K562 (cell line): Measurements from ENCODE around the gene PIAS3. TPM values are rescaled to one million over a fixed set of nuclear protein-coding genes. Genes with fewer than 3 reads are reported as not detected.

Experiments
- HNRNPUL1 ChIP-seq: fragments of 200-400 bp; formaldehyde crosslinking; IDR thresholded peaks from 2 replicates; pipeline ENCODE4 v1.6.1; 2017; ENCODE audit warnings: low read length
- MTA3 ChIP-seq: fragments of 450-650 bp; formaldehyde crosslinking; IDR thresholded peaks from 2 replicates; pipeline ENCODE4 v1.6.1; 2017; ENCODE audit warnings: mild to moderate bottlenecking, borderline replicate concordance
- PHB ChIP-seq: fragments of 250-450 bp; sonication (Bioruptor Pico); IDR thresholded peaks from 2 replicates; pipeline ENCODE4 v1.5.0; 2021
- PHF8 ChIP-seq: fragments of 200-600 bp; sonication (generic); IDR thresholded peaks from 2 replicates; pipeline ENCODE4 v1.6.1; 2012; ENCODE audit warnings: mixed run types, mild to moderate bottlenecking, inconsistent platforms, low read length, moderate library complexity, borderline replicate concordance
- POLR2A ChIP-seq: fragments of 450-650 bp; conservative IDR thresholded peaks from 2 replicates; pipeline ENCODE4 v1.6.1; 2016
- SP1 ChIP-seq: sonication (generic); formaldehyde crosslinking; IDR thresholded peaks from 2 replicates; pipeline ENCODE4 v1.8.1; 2022; ENCODE audit warnings: mild to moderate bottlenecking, missing genetic modification reagents
- TEAD1 ChIP-seq, 2 experiments: fragments of 450-650 bp in 1 of 2; sonication (generic) in 1 of 2; formaldehyde crosslinking; IDR thresholded peaks; 2 replicates each; pipeline versions ENCODE4 v1.4.0 to v1.8.0; 2020 to 2022; ENCODE audit warnings: mild to moderate bottlenecking in 2 of 2, missing genetic modification reagents in 1 of 2
- ZBTB17 ChIP-seq: fragments of 450-650 bp; formaldehyde crosslinking; IDR thresholded peaks from 2 replicates; pipeline ENCODE4 v1.4.0; 2020; ENCODE audit warnings: mild to moderate bottlenecking
- ZC3H11A ChIP-seq: IDR thresholded peaks from 2 replicates; pipeline ENCODE4 v1.6.1; 2012; ENCODE audit warnings: low read depth, low read length, improper control_type of control experiment
- ZNF253 ChIP-seq: fragments of 250-450 bp; sonication (Bioruptor Pico); conservative IDR thresholded peaks from 2 replicates; pipeline ENCODE4 v1.6.1; 2021; ENCODE audit warnings: mild to moderate bottlenecking
- ZNF77 ChIP-seq: fragments of 250-450 bp; sonication (Bioruptor Pico); IDR thresholded peaks from 2 replicates; pipeline ENCODE4 v1.5.0; 2020
- polyA plus RNA-seq, 8 experiments: library from polyadenylated mRNA; depleted of rRNA in 4 of 8; stranded (reverse) in 5 of 8; unstranded in 3 of 8; fragments of >200 nt; fragmentation: Nextera tagmentation in 2 of 8; fragmentation: Illumina TruSeq in 1 of 8; extraction: Ambion mirVana in 2 of 8; extraction: Trizol in 1 of 8; gene quantifications; 2 replicates each; pipeline versions ENCODE4 v1.2.1 to v1.2.3, GENCODE V29; 2011 to 2014; ENCODE audit warnings: inconsistent platforms in 1 of 8, missing spikeins in 1 of 8
- total RNA-seq, 7 experiments: library from RNA; depleted of rRNA in 6 of 7; stranded (reverse); fragments of >200 nt in 6 of 7; fragmentation: Illumina TruSeq in 2 of 7; extraction: Trizol in 2 of 7; gene quantifications; 2 replicates each; pipeline versions ENCODE4 v1.2.1 to v1.2.3, GENCODE V29; 2011 to 2021; ENCODE audit warnings: low replicate concordance in 1 of 7
- TF ChIP-seq, protein P1 (sequence below): fragments of 250-450 bp; sonication (Bioruptor Pico); IDR thresholded peaks from 2 replicates; pipeline ENCODE4 v1.4.0; 2020; ENCODE audit warnings: mild to moderate bottlenecking, moderate library complexity
- TF ChIP-seq, protein P2 (sequence below): fragments of 250-450 bp; sonication (Bioruptor Pico); IDR thresholded peaks from 2 replicates; pipeline ENCODE4 v1.5.0; 2021; ENCODE audit warnings: mild to moderate bottlenecking, borderline replicate concordance
- TF ChIP-seq, protein P3 (sequence below): fragments of 250-450 bp; sonication (Bioruptor Pico); IDR thresholded peaks from 2 replicates; pipeline ENCODE4 v1.4.0; 2020; ENCODE audit warnings: mild to moderate bottlenecking
- TF ChIP-seq, protein P4 (sequence below): fragments of 150-350 bp; IDR thresholded peaks from 2 replicates; pipeline ENCODE4 v1.6.1; 2014; ENCODE audit warnings: low read depth, mild to moderate bottlenecking, low read length, borderline replicate concordance

PIAS3 gene
- total and polyA plus RNA-seq, 9 of the 15 experiments (the other 6 are each of a cell fraction or from before 2014, with no cell fraction given), result 1.1 to 25.6 (median 7.9) TPM

DNA sequence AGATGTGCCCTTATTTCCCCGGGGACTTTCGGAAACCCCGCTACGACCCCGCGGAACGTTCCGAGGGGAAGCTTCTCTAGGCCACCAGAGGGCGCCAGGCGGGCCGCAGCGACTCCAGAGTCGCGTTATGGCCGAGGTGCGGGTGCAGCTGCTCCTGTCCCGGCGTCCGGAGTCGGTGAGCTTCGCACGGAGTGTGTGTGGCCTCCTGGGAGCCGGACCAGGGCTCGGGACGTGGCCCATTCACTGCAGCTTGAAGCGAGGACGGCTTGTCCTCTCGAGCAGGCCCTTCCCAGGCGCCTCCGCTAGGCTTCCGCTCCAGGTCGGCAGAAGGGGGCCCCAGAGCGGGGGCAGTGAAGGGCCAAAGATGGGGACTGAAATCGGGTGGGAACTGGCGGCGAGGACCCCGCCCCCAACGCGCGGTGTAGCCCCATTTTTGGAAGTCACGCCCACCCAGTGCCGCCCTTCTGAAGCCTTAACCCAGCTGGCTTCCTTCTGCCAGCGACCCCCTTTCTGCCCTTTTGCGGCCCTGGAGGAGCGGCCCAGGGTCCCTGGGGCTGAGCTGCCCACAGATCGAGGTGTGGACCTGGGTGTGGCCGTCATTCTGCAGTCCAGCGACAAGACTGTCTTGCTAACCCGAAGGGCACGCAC, 13.2 kb downstream of the PIAS3 start, which contains the start of gene NUDT17 (continued):
- TF ChIP-seq, protein P1, sequence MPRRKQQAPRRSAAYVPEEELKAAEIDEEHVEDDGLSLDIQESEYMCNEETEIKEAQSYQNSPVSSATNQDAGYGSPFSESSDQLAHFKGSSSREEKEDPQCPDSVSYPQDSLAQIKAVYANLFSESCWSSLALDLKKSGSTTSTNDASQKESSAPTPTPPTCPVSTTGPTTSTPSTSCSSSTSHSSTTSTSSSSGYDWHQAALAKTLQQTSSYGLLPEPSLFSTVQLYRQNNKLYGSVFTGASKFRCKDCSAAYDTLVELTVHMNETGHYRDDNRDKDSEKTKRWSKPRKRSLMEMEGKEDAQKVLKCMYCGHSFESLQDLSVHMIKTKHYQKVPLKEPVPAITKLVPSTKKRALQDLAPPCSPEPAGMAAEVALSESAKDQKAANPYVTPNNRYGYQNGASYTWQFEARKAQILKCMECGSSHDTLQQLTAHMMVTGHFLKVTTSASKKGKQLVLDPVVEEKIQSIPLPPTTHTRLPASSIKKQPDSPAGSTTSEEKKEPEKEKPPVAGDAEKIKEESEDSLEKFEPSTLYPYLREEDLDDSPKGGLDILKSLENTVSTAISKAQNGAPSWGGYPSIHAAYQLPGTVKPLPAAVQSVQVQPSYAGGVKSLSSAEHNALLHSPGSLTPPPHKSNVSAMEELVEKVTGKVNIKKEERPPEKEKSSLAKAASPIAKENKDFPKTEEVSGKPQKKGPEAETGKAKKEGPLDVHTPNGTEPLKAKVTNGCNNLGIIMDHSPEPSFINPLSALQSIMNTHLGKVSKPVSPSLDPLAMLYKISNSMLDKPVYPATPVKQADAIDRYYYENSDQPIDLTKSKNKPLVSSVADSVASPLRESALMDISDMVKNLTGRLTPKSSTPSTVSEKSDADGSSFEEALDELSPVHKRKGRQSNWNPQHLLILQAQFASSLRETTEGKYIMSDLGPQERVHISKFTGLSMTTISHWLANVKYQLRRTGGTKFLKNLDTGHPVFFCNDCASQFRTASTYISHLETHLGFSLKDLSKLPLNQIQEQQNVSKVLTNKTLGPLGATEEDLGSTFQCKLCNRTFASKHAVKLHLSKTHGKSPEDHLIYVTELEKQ (CRISPR knock-in tag), result no peak
- TF ChIP-seq PHB (CRISPR knock-in tag) (no peak), MTA3 (peak; percentile 72; the same call in 1 of the 2 replicates), SP1 (peak; percentile 72), ZC3H11A (no peak), ZNF253 (no peak), ZNF77 (CRISPR knock-in tag) (no peak), HNRNPUL1 (no peak), TEAD1 (CRISPR knock-in tag; IDR thresholded peaks at IDR 0.05) (0 out of 4 replicates have a peak, but pooled peaks of 1 of the 2 experiments have one; percentile 46), ZBTB17 (CRISPR knock-in tag) (peak; percentile 75), POLR2A (peak; percentile 75), PHF8 (peak; percentile 75; the same call in 1 of the 2 replicates)
- TF ChIP-seq, protein P2, sequence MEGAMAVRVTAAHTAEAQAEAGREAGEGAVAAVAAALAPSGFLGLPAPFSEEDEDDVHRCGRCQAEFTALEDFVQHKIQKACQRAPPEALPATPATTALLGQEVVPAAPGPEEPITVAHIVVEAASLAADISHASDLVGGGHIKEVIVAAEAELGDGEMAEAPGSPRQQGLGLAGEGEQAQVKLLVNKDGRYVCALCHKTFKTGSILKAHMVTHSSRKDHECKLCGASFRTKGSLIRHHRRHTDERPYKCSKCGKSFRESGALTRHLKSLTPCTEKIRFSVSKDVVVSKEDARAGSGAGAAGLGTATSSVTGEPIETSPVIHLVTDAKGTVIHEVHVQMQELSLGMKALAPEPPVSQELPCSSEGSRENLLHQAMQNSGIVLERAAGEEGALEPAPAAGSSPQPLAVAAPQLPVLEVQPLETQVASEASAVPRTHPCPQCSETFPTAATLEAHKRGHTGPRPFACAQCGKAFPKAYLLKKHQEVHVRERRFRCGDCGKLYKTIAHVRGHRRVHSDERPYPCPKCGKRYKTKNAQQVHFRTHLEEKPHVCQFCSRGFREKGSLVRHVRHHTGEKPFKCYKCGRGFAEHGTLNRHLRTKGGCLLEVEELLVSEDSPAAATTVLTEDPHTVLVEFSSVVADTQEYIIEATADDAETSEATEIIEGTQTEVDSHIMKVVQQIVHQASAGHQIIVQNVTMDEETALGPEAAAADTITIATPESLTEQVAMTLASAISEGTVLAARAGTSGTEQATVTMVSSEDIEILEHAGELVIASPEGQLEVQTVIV (CRISPR knock-in tag), result no peak
- TF ChIP-seq, protein P3, sequence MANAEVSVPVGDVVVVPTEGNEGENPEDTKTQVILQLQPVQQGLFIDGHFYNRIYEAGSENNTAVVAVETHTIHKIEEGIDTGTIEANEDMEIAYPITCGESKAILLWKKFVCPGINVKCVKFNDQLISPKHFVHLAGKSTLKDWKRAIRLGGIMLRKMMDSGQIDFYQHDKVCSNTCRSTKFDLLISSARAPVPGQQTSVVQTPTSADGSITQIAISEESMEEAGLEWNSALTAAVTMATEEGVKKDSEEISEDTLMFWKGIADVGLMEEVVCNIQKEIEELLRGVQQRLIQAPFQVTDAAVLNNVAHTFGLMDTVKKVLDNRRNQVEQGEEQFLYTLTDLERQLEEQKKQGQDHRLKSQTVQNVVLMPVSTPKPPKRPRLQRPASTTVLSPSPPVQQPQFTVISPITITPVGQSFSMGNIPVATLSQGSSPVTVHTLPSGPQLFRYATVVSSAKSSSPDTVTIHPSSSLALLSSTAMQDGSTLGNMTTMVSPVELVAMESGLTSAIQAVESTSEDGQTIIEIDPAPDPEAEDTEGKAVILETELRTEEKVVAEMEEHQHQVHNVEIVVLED (CRISPR knock-in tag), result no peak
- TF ChIP-seq, protein P4, sequence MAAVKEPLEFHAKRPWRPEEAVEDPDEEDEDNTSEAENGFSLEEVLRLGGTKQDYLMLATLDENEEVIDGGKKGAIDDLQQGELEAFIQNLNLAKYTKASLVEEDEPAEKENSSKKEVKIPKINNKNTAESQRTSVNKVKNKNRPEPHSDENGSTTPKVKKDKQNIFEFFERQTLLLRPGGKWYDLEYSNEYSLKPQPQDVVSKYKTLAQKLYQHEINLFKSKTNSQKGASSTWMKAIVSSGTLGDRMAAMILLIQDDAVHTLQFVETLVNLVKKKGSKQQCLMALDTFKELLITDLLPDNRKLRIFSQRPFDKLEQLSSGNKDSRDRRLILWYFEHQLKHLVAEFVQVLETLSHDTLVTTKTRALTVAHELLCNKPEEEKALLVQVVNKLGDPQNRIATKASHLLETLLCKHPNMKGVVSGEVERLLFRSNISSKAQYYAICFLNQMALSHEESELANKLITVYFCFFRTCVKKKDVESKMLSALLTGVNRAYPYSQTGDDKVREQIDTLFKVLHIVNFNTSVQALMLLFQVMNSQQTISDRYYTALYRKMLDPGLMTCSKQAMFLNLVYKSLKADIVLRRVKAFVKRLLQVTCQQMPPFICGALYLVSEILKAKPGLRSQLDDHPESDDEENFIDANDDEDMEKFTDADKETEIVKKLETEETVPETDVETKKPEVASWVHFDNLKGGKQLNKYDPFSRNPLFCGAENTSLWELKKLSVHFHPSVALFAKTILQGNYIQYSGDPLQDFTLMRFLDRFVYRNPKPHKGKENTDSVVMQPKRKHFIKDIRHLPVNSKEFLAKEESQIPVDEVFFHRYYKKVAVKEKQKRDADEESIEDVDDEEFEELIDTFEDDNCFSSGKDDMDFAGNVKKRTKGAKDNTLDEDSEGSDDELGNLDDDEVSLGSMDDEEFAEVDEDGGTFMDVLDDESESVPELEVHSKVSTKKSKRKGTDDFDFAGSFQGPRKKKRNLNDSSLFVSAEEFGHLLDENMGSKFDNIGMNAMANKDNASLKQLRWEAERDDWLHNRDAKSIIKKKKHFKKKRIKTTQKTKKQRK, result no peak
